HG03442 (cell line): Measurements from ENCODE around the gene MGLL.
A peak's percentile ranks its signal among the peaks of the same experiment; 100 is the strongest.

Source experiments
- ATAC-seq: cut with Tn5 transposase; IDR thresholded peaks from one replicate; pipeline ENCODE4 v1.9.1; 2021; ENCODE audit warnings: mild to moderate bottlenecking, moderate library complexity; ENCODE audit not compliant: unreplicated experiment

MGLL gene

DNA sequence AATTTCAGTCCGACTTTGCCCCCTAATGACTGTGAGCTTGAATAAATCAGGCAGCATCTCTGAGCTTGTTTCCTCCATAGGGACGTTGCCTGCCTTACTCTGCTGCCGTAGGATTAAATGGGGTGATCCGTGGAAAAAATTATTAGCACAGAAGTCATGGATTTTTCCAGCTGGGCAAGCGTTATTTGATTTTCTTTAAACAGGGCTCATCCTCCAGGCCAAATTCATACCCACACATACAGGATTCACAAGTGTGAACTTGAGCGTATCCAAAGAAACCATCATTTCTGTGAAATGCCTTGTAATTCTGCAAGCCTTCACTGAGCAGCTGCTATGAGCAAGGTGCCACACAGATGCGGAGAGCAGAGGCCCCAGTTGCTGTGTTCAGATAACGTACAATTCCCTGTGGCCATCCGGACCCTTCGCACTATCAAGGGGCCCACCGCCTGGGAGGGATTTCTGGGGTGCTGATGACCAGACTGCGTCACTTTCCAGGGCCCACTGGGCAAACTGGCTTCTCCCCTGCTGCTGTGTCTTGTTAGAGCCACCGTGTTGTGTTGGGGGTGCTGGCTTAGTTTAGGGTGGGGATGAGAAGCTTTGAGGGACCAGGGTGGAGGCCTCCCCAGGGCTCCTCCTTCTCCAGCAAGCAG, 61.4 kb downstream of the MGLL start:
- no peak for ATAC-seq

GRCh38 chr3:127760361-127760760, 62.0 kb downstream of the MGLL start:
- no peak for ATAC-seq

DNA sequence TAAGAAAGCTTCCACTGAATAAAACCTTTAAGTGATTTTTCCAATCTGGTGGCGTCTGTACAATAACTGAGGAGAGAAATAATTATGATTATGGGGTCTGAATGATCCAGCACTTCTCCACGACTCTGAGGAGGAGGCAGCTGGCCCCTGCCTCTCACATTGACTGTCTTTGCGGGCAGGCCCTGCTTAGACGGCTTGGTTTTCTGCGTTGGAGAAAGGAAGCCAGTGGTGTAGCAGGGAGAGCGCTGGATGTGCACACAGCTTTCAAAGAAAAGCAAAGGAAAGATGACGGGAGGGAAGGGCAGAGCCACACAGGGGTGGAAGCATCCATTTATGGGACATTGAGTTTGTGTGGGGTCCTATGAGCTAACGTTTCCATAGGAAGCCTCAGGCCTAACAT, 62.5 kb downstream of the MGLL start:
- no peak for ATAC-seq

GRCh38 chr3:127758013-127758412, 64.3 kb downstream of the MGLL start:
- no peak for ATAC-seq

GRCh38 chr3:127755305-127755681, 67.0 kb downstream of the MGLL start:
- ATAC-seq: no peak

DNA sequence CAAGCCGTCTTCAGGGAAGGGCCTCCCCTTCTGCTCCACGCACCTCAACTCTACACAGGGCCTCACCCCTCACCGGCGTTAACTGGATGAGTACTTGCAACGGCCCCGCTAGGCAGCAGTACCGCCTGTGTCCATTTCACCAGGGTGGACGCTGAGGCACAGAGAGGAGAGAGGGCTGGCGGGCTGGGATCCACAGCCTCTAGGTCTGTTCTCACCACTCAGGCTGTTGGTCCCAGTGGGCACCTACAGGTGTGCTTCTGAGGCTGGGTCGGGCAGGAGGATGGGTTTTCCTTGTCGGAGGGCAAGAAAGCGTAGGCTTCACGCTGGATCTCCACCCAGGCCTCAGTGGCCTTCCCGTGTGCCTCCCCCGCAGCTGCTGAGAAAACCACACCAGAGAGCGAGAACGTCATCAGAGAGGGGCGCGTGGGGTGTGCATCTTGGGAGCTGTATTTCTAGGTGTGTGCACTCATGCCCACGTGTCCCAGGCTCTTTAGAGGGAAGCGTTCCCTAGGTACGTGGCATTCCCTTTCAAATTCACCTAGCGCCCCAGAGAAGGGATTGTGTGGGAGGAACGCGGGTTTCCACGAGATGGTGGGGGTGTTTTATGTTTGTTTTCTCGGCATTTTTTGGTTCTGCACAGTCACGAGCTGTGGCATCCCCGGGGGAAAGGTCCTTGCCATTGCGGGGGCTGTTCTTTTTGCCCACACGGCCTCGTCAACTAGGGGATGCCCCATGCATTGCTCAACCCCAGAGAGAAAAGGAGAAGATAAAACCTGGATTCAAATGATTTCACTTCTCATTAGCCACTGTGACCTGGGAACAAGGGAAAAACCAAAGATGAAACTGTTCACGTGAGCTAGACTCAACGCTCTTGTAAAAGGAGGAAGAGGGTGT, 67.7 kb downstream of the MGLL start:
- ATAC-seq: peak; percentile 20

GRCh38 chr3:127753898-127754410, 68.4 kb downstream of the MGLL start:
- peak; percentile 23 for ATAC-seq

DNA sequence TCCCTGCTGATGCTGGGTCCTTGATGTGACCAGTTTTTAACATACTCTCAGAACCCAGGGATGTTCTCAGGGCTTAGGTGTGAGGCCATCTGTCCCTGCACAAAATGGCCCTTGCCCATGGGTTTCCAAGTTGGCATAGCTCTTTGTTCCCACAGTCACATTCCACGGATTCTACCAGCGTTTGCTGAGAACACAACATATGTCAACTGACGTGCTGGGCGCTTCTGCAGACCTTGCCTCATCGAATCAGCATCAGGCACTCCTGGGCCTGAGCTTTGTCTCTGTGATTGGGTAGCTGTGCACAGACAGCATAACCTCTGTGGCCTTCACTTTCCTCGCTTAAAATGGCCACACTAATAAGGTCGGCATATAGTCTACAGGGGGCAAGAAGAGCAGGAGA, 69.0 kb downstream of the MGLL start:
- ATAC-seq: no peak

DNA sequence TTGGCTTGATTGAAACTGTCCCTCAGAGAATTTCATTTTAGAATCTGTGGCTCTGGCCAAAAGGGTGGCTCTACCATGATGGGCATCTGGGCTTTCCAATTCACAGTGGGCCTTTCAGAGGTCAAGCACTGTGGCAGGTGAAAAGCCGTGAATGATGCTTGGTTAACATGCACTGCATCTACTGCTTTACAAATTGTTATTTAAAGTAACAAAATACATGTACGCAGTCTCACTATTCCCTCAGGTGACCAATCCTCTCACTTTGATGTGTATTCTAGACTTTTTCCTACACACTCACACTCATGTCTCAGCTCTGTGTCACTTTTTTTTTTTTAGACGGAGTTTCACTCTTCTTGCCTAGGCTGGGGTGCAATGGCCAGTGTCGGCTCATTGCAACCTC, 70.5 kb downstream of the MGLL start:
- ATAC-seq: no peak

DNA sequence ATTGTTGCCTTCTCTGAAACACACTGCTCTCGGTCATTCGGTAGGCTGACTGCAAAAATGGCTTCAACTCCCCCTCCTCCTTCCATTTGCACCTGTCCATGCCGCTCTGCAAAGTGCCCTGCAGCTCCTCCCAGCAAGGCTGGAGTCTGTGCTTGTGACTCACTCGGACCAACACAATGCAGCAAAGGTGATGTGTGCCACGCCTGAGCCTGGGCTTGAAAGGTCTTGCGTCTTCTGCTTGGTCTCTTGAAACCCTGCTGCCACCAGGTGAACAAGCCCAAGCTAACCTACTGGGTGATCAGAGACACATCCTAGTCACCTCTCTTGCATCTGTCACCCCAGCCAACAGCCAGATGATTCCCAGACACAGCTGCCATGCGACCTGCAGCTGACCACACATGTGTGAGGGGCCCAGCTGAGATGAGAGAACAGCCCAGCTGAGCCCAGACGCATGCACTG, 71.1 kb downstream of the MGLL start:
- no peak for ATAC-seq

DNA sequence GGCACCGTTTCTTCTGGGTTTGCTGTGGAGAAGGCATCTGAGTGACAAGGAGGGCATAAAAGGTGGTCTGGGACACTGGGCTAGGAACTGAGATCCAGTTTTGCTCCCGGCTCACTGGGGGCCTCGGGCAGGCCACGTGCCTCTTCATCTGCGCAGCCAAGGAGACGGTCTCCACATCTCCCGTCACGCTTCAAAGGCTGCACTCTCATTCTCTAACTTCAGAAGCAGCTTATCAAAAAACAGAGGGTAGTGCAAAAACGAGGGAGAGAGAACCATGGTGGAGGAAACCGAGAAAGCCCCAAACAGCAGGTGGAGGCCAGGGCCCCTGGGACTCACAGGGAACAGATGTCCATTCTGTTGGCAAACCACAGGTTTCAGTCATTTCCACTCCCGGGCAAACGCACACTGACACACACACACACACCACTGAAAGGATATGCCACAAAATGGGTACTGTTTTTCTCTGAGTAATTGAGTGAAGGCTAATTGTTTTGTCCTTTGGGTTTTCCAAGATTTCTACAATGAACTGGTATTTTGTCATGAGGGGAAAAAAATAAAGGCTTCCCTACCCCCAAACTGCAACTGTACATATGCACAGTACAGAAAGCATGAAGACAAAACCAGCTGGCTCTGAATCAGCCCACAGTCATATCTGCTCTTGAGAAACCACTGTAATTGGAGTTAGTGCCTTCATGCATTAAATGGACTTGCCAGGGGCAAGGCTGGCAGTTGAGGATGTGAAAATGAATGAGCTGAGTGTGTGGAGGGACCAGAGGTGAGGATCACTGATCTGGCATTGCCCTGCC, 71.9 kb downstream of the MGLL start:
- peak; percentile 23 for ATAC-seq

GRCh38 chr3:127749787-127750225, 72.5 kb downstream of the MGLL start:
- no peak for ATAC-seq

- no peak for ATAC-seq
Measured at GRCh38 chr3:127749361-127749760, 73.0 kb downstream of the MGLL start.

DNA sequence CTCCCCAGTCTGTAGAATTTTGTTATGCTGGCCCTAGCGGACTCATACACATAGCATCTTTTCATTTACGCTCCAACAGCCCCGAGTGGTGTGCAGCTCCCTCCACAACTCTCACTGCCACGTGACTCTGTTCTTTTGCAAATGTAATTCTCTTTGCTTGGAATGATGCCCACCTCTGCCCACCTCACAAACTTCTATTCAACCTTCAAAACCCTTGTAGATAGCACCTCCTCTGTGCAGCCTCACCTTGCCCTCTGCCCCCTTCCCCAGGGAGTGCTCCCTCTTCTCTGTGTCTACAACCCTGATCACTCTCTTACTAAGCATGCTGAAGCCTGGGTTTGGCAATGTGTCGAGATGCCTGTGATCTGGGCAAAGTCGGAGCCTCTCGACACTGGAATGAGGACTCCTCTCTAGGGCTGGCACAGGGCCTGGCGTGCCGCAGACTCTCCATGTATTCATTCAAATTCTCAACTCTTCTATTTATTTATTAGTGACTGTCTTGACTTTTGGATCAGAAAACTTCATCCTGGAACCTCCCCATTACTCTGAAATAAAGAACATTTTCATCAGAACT, 73.5 kb downstream of the MGLL start:
- ATAC-seq: no peak

DNA sequence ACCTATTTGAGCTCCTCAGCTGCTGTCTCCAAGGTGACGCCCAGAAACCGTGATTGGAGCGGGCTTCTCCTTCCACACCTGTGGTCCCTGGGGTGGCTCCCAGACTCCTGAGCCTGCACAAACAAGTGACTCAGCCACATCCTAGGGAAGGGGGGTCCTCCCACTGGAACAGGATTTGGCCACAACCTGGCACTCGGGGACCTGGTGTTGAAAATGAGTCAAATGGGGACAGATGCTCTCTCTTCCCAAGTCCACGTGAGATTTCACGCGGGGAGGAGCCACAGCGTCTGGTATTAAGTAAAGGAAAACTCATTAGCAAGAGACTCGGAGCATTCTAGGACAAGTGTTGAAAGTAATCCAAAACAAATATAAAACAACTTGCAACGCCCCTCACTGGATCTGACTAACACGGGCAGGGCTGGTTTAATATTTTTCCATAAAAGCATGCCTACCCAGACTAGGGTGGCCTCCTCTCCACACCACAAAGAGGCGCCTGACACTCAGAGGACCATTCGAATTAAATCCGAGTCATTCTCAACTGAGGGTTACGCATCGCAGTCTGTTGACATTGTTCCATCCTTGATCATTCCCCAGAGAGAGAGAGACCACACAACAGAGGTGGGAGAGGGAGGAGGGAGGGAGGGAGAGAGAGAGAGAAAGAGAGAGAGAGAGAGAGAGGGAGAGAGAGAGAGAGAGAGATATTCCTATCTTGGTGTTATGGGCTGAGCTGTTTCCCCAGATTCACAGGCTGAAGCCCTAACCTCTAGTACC, 74.4 kb downstream of the MGLL start:
- ATAC-seq: no peak

DNA sequence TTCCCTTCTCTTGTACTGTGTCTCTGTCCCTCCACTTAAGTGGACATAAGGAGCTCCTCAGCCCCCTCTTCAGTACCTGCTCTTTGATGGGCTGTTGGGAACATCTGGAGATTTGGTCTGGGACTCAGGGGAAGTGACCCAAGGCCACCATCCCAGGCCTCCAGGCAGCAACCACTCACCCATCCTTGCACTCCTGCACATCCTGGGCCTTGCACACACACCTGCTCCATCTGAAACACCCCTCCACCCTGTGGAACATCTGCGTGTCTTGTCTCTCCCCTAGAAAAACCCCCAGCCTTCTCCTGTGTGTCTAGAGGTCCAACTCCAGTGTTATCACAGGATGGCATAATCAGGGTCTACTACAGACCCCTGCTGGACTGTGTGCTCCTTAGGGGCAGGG, 75.2 kb downstream of the MGLL start:
- no peak for ATAC-seq

GRCh38 chr3:127746400-127747057, 75.8 kb downstream of the MGLL start:
- no peak for ATAC-seq

GRCh38 chr3:127745656-127746399, 76.5 kb downstream of the MGLL start:
- ATAC-seq: no peak

DNA sequence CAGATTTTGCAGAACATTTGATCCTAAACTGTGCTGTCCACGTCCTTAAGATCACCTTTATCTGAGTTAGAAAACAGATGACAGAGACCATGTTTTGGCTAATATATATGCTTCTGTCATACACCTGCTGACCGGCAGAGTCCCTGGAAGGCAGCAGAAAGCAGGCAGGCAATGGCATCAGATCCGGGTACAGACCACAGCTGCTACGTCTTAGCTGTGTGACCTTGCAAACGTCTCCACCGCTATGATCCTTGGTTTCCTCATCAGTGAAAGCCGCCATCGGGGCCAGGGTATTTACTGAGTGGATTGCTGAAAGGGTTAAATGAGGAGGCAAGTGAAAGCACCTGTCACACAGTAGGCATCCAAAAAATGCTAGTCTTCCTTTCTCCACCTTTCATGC, 77.4 kb downstream of the MGLL start:
- ATAC-seq: no peak
